Daoy (cell line): ENCODE data around the gene GPR42. TPM values are rescaled to one million over a fixed set of nuclear protein-coding genes. Genes with fewer than 3 reads are reported as not detected.
A peak's percentile ranks its signal among the peaks of the same experiment; 100 is the strongest.
"Not testable (repeated sequence)": the region's sequence is repeated elsewhere in the genome, so short reads cannot be mapped to it uniquely, and the experiment has no call there.

ENCODE experiments used
- DNase-seq: peaks from one replicate; pipeline ENCODE4 v3.0.0-alpha.2; 2015; ENCODE audit warnings: low read depth
- total RNA-seq: library from RNA; depleted of rRNA; stranded (reverse); fragments of >200 nt; shearing (Covaris generic); gene quantifications from 2 replicates; pipeline ENCODE4 v1.2.3, GENCODE V29; 2014

The GPR42 gene
- total RNA-seq, 1 experiment from 2014 or later: not detected

DNA sequence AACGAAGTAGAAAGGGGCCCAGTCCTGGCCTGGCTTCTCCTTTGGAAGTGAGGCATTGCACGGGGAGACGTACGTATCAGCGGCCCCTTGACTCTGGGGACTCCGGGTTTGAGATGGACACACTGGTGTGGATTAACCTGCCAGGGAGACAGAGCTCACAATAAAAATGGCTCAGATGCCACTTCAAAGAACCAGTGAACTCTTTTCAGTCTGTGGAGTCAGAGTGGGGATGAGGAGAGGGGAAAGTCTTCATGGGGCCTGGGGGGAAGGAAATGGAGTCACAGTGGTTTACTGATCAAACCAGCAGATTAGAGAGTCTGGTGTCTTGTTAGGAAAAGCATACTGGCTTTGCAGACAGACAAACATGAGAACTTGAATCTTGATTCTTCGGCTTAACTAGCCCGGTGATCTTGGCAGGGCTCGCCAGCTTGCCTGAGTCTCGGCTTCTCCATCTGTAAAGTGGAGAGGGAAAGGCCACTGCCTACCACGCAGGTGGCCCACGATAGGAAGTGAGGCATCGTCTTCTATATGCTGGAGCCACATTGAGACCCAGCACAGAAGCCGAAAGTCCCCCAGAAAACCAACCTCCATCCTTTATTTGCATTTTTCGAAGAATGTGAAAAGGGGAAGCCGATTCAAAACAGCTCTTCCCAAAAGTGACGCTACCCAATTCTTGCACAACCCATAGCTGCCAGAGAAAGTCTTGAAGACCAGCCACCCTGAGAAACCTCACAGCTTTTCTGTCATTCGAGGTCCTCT lies 23.5 kb upstream of the GPR42 start, which contains the start of gene FFAR1:
FFAR1 (plus strand) TSS at position 732 of the 759 bp plus-strand sequence. CDS start 3,650 bp downstream, outside the sequence.
- no peak for DNase-seq

DNA sequence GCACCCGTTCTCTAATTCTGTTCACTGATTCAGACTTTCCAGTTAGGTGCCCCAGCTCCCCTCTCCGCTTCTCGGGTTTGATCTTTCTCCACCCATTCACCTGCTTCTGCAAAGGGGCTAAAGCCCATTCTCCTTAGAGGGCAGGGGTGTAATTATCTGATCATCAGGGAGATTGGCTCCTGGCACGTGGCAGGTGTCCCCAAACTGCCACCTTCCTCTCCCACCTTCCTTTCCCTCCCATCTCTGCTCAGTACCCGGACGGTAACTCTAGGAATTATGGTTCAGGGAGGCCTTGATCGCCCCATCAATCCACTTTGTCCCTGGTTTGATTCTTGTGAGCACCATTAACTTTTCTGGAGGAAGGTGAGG lies 23.0 kb upstream of the GPR42 start:
- no peak for DNase-seq

DNA sequence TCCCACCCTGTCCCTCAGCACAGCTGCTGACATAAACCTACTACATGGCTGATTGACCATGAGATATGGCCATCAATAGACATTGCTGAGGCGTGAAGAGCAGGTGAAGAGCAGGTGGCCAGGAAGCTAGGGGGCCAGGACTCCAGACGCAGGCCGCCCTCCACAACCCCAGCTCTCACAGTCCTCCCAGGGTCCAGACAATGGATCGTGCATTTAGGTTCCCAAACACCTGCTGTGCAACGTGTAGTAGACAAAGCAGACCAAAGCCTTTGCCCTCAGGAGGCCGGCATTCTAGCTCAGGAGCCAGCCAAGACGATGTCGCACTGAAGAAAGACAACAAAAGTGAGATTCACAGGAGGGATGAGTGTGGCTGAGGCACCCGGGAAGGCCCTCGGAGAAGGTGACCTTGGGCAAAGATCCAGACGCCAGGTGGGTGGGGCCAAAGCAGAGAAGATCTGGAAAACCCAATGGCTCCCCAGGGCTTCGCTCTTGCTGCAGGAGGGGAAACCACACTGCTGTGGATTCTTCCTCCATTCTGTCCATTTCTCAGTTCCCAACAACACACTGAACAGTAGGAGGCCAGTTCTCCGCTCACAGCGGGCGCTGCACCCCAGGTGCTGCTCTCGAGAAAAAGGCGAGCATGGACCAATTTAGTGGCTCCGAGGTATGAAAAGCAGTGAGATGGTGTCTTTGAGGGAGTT lies 21.8 kb upstream of the GPR42 start:
- DNase-seq: no peak

GRCh38 chr19:35349614-35350521 lies 21.0 kb upstream of the GPR42 start:
- no peak for DNase-seq

DNA sequence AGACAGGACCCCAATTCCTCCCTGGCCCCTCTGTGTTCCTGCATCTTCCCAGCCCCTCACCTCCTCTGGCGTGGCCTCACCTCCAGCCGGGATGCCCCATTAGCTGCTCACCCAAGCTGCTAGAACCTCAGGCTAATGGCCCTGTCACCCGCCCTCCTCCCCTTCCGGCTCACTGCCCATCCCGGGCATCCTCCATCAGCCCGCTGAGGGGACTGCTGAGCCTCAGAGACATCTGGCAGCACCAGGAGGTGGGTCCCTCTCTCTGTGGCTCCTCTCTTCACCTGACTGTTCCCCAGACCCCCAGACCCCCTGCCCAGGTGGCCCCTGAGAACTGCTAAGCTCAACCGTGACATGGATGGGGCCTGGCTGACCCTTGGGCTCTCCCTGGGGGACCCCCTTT lies 20.3 kb upstream of the GPR42 start:
- no peak for DNase-seq

GRCh38 chr19:35351411-35352176 lies 19.3 kb upstream of the GPR42 start:
- no peak for DNase-seq

DNA sequence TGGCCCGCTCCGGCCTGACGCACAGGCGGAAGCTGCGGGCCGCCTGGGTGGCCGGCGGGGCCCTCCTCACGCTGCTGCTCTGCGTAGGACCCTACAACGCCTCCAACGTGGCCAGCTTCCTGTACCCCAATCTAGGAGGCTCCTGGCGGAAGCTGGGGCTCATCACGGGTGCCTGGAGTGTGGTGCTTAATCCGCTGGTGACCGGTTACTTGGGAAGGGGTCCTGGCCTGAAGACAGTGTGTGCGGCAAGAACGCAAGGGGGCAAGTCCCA lies 18.8 kb upstream of the GPR42 start:
- no peak for DNase-seq

DNA sequence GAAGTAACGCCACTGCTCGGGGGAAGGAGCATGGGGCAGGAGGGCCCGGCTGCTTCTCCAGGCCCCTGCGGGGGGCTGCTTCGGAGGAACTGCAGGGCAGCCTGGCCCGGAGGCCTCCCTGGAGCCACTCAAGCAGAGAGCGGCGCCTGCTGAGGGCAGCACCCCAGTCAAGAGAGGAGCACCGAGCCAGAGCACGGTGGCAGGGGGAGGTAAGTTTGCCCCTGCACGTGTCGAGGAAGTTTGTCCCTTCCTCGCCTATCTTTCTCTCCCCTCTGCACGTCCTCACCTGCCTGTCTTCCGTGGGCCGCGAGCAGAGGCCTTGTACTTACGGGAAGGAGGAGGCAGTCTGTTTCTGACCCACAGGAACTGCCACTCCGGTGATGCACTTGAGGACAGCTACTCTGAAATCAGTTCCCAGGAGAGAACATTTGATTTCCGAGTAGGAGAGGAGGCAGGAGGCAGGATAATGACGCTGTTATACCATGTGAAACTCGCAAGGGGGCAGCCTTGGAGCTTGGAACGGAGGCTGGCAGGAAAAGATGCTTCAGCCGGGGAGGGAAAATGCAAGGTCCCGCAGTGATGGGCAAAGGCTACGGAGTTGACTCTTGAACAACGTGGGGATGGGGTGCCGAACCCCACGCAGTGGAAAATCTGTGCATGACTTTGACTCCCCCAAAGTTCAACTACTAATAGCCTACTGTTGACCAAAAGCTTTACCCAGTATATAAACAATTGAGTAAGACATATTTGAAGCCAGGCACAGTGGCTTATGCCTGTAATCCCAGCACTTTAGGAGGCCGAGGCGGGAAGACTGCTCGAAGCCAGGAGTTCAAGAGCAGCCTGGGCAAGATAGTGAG lies 18.2 kb upstream of the GPR42 start:
- peak; percentile 86 for DNase-seq

DNA sequence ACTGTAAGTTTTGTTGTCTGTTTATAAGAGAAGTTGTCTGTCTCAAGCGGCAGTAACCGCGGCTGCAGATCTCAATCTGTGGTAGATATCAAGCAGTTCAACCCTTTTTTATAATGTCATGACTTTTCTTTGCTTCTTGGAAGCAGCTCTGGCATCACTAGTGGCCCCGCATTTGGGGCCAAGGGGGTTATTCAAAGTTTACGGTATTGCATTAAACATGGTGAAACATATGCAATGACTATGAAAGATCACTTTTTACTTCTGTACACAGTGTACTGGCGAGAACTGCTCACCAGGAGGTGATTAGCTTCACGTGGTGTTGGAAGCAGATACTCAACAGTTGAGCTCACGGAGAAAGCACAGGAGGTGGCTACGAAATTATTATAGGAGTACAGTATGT lies 17.2 kb upstream of the GPR42 start:
- no peak for DNase-seq

DNA sequence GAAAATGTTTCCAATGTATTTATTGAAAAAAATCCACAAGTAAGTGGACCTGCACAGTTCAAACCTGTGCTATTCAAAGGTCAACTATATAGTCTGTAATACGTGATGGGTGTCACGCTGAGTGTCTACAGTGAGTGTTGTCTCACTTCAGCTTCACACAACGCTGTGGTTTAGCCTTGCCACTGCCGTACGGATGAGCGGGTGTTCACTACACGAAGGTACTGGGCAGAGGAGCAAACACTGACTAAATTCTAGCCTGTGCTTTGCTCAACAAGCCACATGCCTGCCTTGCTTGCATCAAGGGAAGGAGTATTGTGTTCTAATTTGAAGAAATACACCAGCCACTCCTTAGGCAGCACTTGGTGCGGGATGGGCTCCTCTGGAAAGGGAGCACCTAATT lies 16.0 kb upstream of the GPR42 start:
- DNase-seq: no peak

GRCh38 chr19:35355791-35356460 lies 14.9 kb upstream of the GPR42 start:
- DNase-seq: no peak

- DNase-seq: no peak
Measured at GRCh38 chr19:35357867-35358573, 12.8 kb upstream of the GPR42 start, which contains the start of gene FFAR3. Gene FFAR3, plus strand, starts transcription at chr19:35358460. Its CDS starts 431 bp downstream, at chr19:35358891.

GRCh38 chr19:35358834-35359233 lies 12.0 kb upstream of the GPR42 start:
- not testable (repeated sequence) for DNase-seq

GRCh38 chr19:35359395-35359794 lies 11.5 kb upstream of the GPR42 start:
- DNase-seq: not testable (repeated sequence)

DNA sequence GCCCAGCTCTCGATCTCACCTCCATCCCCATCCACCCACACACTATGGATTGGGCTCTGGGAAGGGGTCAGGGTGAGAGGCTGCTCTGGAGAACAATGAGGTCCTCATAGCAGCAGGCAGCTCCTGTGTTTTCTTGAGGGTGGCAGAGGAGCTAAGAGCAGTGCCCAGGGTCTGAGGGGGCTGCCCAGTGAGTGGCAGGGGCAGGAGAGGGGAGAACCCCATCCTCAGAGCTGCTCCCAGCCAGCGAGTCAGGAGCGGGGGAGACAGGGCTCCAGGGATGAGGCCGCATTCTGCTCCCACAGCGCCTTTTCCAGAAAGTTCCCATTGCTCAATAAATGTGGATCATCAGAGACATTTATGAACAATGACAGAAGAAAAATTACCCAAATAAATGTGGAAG lies 10.8 kb upstream of the GPR42 start:
- not testable (repeated sequence) for DNase-seq

GRCh38 chr19:35360880-35361420 lies 9.9 kb upstream of the GPR42 start:
- DNase-seq: no peak

- DNase-seq: no peak
Measured at GRCh38 chr19:35362261-35363000, 8.4 kb upstream of the GPR42 start.

DNA sequence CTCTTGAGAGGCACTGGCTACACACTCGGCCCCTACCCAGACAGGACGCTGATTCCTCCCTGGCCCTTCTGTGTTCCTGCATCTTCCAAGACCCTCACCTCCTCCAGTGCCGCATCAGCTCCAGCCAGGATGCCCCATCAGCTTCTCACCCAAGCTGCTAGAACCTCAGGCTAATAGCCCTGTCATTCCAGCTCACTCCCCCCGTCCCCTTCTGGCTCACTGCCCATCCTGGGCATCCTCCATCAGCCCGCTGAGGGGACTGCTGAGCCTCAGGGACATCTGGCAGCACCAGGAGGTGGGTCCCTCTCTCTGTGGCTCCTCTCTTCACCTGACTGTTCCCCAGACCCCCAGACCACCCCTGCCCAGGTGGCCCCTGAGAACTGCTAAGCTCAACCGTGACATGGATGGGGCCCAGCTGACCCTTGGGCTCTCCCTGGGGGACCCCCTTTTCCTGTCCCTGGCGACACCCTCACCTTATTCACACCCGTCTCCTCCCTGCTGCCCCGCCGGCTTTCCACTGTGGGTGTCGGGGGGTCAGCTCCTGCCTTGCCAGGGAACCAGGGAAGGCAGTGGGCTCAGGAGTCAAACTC lies 7.8 kb upstream of the GPR42 start:
- DNase-seq: no peak
